Thymus (tissue), 11 donors: ENCODE measurements around the gene EPO. TPM values are rescaled to one million over a fixed set of nuclear protein-coding genes. Genes with fewer than 3 reads are reported as not detected.

Source experiments
- DNase-seq, 9 donors: peaks; one replicate each; pipeline ENCODE4 v3.0.0-alpha.2; 2013; ENCODE audit warnings: low spot score in 9 of 9, low read depth in 6 of 9, missing footprints in 1 of 9
- H3K27ac ChIP-seq, 2 donors: one replicate each; pipeline ENCODE4 v1.5.1; 2013; ENCODE audit warnings: control low read depth in 1 of 2, low read depth in 1 of 2, low read length in 1 of 2, mild to moderate bottlenecking in 1 of 2, moderate library complexity in 1 of 2
- H3K27me3 ChIP-seq, 2 donors: one replicate each; pipeline ENCODE4 v1.5.1; 2013; ENCODE audit warnings: low read length in 1 of 2; ENCODE audit not compliant: control insufficient read depth in 2 of 2, insufficient read depth in 1 of 2
- H3K36me3 ChIP-seq, 2 donors: one replicate each; pipeline ENCODE4 v1.5.1; 2013; ENCODE audit warnings: low read length in 1 of 2, mild to moderate bottlenecking in 1 of 2, moderate library complexity in 1 of 2; ENCODE audit not compliant: control insufficient read depth in 2 of 2, insufficient read depth in 2 of 2
- H3K4me1 ChIP-seq, 2 donors: one replicate each; pipeline ENCODE4 v1.5.1; 2013; ENCODE audit warnings: low read length in 2 of 2; ENCODE audit not compliant: control insufficient read depth in 2 of 2, insufficient read depth in 2 of 2
- H3K4me3 ChIP-seq, 2 donors: one replicate each; pipeline ENCODE4 v1.5.1; 2013; ENCODE audit warnings: low read length in 2 of 2, control low read depth in 1 of 2, mild to moderate bottlenecking in 1 of 2
- H3K9me3 ChIP-seq, 2 donors: one replicate each; pipeline ENCODE4 v1.5.1; 2013; ENCODE audit warnings: low read length in 1 of 2, mild to moderate bottlenecking in 1 of 2; ENCODE audit not compliant: control insufficient read depth in 2 of 2, insufficient read depth in 1 of 2
- WGBS: extraction: QIAGEN DNeasy Blood & Tissue Kit; methylation state at CpG from one replicate; pipeline ENCODE4 v1.1.7; 2013; 5-methylcytosine and 5-hydroxymethylcytosine counted together
- polyA plus RNA-seq: library from polyadenylated mRNA; stranded (reverse); fragments of 200-250 nt; gene quantifications from one replicate; pipeline ENCODE4 v1.2.3, GENCODE V29; 2013
- total RNA-seq: library from RNA; stranded (reverse); fragments of 120-200 nt; gene quantifications from one replicate; pipeline ENCODE4 v1.2.4, GENCODE V29; 2013
- donor health status: healthy.

EPO gene
- total and polyA plus RNA-seq, 2 donors = 0.09 to 1.0 TPM

GRCh38 chr7:100676501-100677306, 43.6 kb upstream of the EPO start:
- H3K36me3 ChIP-seq = peaks cover 52 to 53% of the 10 kb centered on the region in 2 donors
- H3K4me1 ChIP-seq = peaks cover 4 to 16% of the 10 kb centered on the region in 2 donors
- DNase-seq = no peak
- peaks cover 0 to 5% of the 10 kb centered on the region in 2 donors for H3K9me3 ChIP-seq
- WGBS = 96% methylated on average over 23 of the region's 23 CpGs
- peak overlapping the region; percentile 99 to 100 for H3K4me3 ChIP-seq
- H3K27ac ChIP-seq = peak overlapping the region in 1 of 2 donors; percentile 80
- H3K27me3 ChIP-seq = peaks cover 0 to 2% of the 10 kb centered on the region in 2 donors

- peaks cover 0 to 5% of the 10 kb centered on the region in 2 donors for H3K9me3 ChIP-seq
- DNase-seq = no peak
- H3K27me3 ChIP-seq = no peaks in the 10 kb centered on the region
- H3K4me1 ChIP-seq = peaks cover 4 to 15% of the 10 kb centered on the region in 2 donors
- WGBS = 96% methylated on average over 36 of the region's 36 CpGs
- H3K27ac ChIP-seq = peak overlapping the region in 1 of 2 donors; percentile 4
- peaks cover 61 to 62% of the 10 kb centered on the region in 2 donors for H3K36me3 ChIP-seq
- H3K4me3 ChIP-seq = no peak overlapping the region
These were observed 42.7 kb upstream of the EPO start for GRCh38 chr7:100677308-100678267.

- Histone ChIP-seq H3K36me3 (peaks cover 70% of the 10 kb centered on the region in 2 donors), H3K27me3 (no peaks in the 10 kb centered on the region), H3K9me3 (peaks cover 0 to 5% of the 10 kb centered on the region in 2 donors), H3K27ac (no peak overlapping the region), H3K4me1 (peaks cover 4 to 8% of the 10 kb centered on the region in 2 donors), H3K4me3 (no peak overlapping the region)
- WGBS = 95% methylated on average over 35 of the region's 35 CpGs
- no peak for DNase-seq
These were observed 41.8 kb upstream of the EPO start for GRCh38 chr7:100678291-100678984.

- no peaks in the 10 kb centered on the region for H3K27me3 ChIP-seq
- 95% methylated on average over 13 of the region's 13 CpGs for WGBS
- H3K36me3 ChIP-seq = peaks cover 78 to 79% of the 10 kb centered on the region in 2 donors
- no peak overlapping the region for H3K27ac ChIP-seq
- DNase-seq = no peak
- peaks cover 0 to 5% of the 10 kb centered on the region in 2 donors for H3K9me3 ChIP-seq
- no peak overlapping the region for H3K4me3 ChIP-seq
- H3K4me1 ChIP-seq = peaks cover 4 to 8% of the 10 kb centered on the region in 2 donors
These were observed 40.9 kb upstream of the EPO start for GRCh38 chr7:100679129-100679926.

GRCh38 chr7:100679927-100680575, 40.2 kb upstream of the EPO start:
- H3K36me3 ChIP-seq = peaks cover 86% of the 10 kb centered on the region in 2 donors
- peak overlapping the region in 1 of 2 donors; percentile 31 for H3K27ac ChIP-seq
- peaks cover 4 to 8% of the 10 kb centered on the region in 2 donors for H3K4me1 ChIP-seq
- peaks cover 0 to 5% of the 10 kb centered on the region in 2 donors for H3K9me3 ChIP-seq
- DNase-seq = no peak
- no peaks in the 10 kb centered on the region for H3K27me3 ChIP-seq
- no peak overlapping the region for H3K4me3 ChIP-seq
- WGBS = 96% methylated on average over 13 of the region's 13 CpGs

GRCh38 chr7:100680576-100681271, 39.5 kb upstream of the EPO start:
- Histone ChIP-seq H3K27ac (peak overlapping the region in 1 of 2 donors; percentile 38), H3K4me3 (no peak overlapping the region), H3K4me1 (peaks cover 4 to 8% of the 10 kb centered on the region in 2 donors), H3K9me3 (peaks cover 0 to 1% of the 10 kb centered on the region in 2 donors), H3K27me3 (no peaks in the 10 kb centered on the region), H3K36me3 (peaks cover 92 to 93% of the 10 kb centered on the region in 2 donors)
- DNase-seq = no peak
- 96% methylated on average over 18 of the region's 18 CpGs for WGBS

- Histone ChIP-seq H3K9me3 (no peaks in the 10 kb centered on the region), H3K27me3 (no peaks in the 10 kb centered on the region), H3K36me3 (peaks cover 97 to 99% of the 10 kb centered on the region in 2 donors), H3K4me1 (peaks cover 0 to 2% of the 10 kb centered on the region in 2 donors), H3K27ac (no peak overlapping the region), H3K4me3 (no peak overlapping the region)
- WGBS = 93% methylated on average over 29 of the region's 29 CpGs
- DNase-seq = no peak
These were observed 38.6 kb upstream of the EPO start for GRCh38 chr7:100681491-100682227.
